HK-2 (cell line): Measurements from ENCODE around the gene KLRC4.
"Not testable (repeated sequence)": the region's sequence is repeated elsewhere in the genome, so short reads cannot be mapped to it uniquely, and the experiment has no call there.

ENCODE experiments used
- DNase-seq: peaks from one replicate; pipeline ENCODE4 v3.0.0-alpha.2; 2018; ENCODE audit not compliant: unreplicated experiment

The KLRC4 gene

GRCh38 chr12:10409392-10409791 is at the start of gene KLRC4:
KLRC4 (minus strand) TSS chr12:10409757; CDS start chr12:10409575, 182 bp downstream.
- DNase-seq = no peak

DNA sequence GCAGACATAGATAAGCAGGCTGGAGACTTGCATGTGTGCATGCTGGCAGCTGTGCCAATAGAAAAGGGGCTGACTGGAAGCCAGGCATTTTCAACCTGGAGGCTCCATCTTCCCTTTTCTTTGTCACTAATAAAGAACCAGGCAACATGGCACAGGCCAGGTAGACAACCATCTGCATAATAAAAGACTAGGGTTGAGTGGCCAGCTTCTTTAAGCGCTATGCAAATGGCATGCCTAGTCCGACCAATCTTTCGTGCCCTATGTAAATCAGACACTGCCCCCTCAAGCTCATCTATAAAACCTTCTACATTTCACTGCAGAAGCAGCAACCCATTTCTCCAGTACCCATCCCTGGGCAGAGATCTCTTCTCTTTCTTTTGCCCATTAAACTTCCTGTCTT is 48.2 kb upstream of the KLRC4 start:
- DNase-seq = no peak

GRCh38 chr12:10456856-10457255 is 47.3 kb upstream of the KLRC4 start:
- no peak for DNase-seq

GRCh38 chr12:10455766-10456165 is 46.2 kb upstream of the KLRC4 start:
- no peak for DNase-seq

GRCh38 chr12:10454531-10454930 is 45.0 kb upstream of the KLRC4 start:
- peak; percentile 34 for DNase-seq

DNA sequence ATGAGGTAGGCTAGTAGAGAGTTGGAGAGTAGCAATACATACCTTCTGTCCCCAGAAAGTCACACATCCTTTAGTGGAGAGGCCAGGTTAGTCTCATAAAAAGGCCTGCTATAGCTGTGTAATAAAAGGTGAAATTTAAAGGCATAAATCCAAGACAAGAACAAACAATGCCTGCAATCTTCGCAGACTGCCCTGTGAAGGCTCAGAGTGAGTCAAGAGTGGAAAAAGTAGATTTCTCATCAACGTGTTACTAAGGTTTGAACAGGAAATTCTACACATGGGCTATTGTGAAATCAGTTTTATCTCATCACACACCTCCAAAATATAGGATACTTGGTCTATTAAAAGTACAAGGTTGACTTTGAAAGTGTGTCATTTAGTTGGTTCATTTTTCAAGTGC is 43.6 kb upstream of the KLRC4 start, which contains the start of gene KLRC1:
TSS of gene KLRC1 (minus strand) at position 222 of the 400 bp plus-strand sequence. CDS start 2,221 bp downstream, outside the sequence.
- no peak for DNase-seq

DNA sequence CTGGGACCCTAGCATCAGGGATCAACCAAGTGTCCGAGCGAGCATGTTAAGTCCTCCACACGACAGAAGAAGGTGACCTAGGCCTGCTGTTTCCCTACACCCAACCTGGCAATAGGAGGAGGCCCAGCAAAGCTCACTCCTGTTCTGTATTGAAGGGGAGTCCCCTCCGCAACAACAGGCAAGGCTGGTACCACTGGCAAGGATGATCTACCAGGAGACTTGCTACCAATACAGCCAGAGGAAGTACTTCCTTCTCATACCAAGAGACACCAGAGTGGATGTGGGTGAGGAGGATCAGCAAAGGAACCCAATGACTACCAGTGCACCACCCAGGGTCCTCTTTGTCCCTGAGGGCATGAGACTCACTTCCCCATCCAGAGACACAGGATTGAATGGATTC is 38.7 kb upstream of the KLRC4 start:
- no peak for DNase-seq

DNA sequence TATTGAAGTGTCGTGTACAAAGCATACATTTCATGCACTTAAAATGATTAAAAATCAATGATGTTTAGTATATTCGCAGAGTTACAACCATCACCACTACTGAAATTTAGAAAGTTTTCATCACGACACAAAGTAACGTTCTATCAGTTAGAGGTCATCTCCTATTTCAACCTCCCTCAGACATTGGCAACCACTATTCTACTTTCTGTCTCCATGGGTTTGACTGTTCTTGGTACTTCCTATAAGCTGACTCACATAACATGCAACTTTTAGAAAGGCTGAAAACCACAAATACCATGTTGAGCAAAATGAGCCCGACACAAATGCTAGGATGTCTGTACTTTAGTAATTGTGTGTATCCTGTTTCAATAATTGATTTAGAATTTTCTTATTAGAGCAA is 36.5 kb upstream of the KLRC4 start:
- not testable (repeated sequence) for DNase-seq

- DNase-seq = not testable (repeated sequence)
Measured at GRCh38 chr12:10441144-10441543, 31.6 kb upstream of the KLRC4 start.

DNA sequence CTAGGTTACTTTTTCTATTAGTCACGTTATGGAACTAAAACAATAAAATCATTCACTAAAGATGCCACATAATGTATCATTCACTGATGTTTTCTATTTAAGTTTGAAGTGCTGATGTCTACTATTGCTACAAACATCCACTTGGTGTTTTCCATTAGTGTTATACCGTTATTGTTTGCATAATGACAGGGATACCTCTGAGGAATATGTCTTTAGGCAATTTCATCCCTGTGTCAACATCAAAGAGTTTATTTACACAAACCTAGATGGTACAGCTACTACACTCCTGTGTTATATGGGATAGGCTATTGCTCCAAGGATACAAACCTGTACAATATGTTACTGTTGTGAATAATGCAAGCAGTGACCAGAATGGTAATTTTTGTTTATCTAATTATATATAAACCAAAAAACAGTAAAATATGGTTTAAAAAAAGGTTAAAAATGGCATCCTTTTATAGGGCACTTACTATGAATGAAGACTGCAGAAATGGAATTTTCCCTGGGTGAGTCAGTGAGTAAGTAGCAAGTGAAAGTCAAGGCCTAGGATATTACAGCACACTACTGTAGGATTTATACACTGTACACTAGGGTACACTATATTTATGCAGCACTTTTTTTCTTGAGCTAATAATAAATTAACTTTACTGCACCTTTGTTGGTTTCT is 30.2 kb upstream of the KLRC4 start:
- not testable (repeated sequence) for DNase-seq

DNA sequence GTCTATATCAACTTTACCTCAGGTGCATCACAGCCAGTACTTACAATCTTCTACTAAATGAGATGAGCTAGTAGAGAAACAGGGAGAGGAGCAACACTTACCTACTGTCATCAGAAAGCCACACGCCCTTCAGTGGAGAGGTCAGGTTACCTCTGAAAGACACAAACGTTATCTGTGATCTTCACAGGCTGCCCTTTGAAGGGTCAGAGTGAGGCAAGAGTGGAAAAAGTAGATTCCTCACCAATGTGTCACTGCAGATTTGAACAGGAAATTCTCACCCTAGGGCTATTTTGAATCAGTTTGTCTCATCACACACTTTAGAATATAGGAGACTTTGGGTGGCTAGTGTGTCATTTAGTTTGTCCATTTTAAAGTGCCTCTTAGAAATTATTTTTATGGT is 28.0 kb upstream of the KLRC4 start:
- not testable (repeated sequence) for DNase-seq

GRCh38 chr12:10435816-10436215 is 26.3 kb upstream of the KLRC4 start, which contains the start of gene KLRC2:
KLRC2 (minus strand) TSS chr12:10436010; CDS start chr12:10435986, 24 bp downstream.
- not testable (repeated sequence) for DNase-seq

DNA sequence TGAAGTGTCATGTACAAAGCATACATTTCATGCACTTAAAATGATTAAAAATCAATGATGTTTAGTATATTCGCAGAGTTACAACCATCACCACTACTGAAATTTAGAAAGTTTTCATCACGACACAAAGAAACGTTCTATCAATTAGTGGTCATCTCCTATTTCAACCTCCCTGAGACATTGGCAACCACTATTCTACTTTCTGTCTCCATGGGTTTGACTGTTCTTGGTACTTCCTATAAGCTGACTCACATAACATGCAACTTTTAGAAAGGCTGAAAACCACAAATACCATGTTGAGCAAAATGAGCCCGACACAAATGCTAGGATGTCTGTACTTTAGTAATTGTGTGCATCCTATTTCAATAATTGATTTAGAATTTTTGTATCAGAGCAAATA is 21.1 kb upstream of the KLRC4 start:
- not testable (repeated sequence) for DNase-seq

GRCh38 chr12:10425938-10426337 is 16.4 kb upstream of the KLRC4 start:
- not testable (repeated sequence) for DNase-seq

DNA sequence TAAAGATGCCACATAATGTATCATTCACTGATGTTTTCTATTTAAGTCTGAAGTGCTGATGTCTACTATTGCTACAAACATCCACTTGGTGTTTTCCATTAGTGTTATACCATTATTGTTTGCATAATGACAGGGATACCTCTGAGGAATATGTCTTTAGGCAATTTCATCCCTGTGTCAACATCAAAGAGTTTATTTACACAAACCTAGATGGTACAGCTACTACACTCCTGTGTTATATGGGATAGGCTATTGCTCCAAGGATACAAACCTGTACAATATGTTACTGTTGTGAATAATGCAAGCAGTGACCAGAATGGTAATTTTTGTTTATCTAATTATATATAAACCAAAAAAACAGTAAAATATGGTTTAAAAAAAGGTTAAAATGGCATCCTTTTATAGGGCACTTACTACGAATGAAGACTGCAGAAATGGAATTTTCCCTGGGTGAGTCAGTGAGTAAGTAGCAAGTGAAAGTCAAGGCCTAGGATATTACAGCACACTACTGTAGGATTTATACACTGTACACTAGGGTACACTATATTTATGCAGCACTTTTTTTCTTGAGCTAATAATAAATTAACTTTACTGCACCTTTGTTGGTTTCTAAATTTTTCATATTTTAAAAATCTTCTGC is 14.8 kb upstream of the KLRC4 start:
- not testable (repeated sequence) for DNase-seq

DNA sequence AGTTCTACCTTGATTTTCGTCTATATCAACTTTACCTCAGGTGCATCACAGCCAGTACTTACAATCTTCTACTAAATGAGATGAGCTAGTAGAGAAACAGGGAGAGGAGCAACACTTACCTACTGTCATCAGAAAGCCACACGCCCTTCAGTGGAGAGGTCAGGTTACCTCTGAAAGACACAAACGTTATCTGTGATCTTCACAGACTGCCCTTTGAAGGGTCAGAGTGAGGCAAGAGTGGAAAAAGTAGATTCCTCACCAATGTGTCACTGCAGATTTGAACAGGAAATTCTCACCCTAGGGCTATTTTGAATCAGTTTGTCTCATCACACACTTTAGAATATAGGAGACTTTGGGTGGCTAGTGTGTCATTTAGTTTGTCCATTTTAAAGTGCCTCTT is 12.6 kb upstream of the KLRC4 start:
- DNase-seq = not testable (repeated sequence)

DNA sequence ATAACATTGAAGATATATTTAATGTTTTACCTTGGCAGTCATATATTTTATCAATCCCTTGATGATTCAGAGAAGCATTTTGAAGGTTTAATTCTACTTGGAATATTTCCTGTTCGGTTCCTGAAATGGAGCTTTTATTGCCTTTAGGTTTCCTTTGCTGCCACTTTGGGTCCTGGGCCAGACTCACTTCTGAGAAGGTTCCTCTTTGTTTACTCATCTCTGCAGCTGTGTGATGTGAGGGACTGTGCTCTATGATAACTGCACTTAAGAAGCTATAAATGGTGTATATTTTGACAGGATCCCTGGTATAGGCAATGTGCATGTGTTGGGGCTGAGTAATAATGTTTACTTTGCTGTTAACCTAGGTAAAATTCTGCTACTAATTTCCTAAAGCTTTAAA is 10.8 kb upstream of the KLRC4 start, which contains the start of gene KLRC3:
TSS of gene KLRC3 (minus strand) at position 262 of the 400 bp plus-strand sequence. CDS start at position 217, 45 bp downstream.
- not testable (repeated sequence) for DNase-seq

GRCh38 chr12:10408842-10409241 is 715 bp downstream of the KLRC4 start:
- no peak for DNase-seq

DNA sequence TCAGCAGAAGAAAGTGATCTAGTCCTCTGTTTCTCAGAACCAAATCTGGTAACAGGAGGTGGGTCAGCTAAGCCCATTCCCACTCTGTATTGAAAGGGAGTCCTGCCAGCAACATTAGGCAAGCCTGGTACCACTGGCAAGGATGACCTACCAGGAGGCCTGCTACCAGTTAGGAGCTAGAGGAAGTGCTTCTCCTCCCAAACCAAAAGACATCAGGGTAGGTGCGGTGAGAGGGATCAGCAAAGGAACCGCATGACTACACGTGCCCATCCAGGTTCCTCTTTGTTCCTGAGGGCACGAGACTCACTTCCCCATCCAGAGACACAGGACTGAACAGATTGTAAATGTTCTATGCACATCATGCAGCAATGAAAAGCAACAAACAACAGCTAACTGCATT is 2.8 kb downstream of the KLRC4 start:
- DNase-seq = no peak

GRCh38 chr12:10405294-10405693 is 4.3 kb downstream of the KLRC4 start:
- no peak for DNase-seq

DNA sequence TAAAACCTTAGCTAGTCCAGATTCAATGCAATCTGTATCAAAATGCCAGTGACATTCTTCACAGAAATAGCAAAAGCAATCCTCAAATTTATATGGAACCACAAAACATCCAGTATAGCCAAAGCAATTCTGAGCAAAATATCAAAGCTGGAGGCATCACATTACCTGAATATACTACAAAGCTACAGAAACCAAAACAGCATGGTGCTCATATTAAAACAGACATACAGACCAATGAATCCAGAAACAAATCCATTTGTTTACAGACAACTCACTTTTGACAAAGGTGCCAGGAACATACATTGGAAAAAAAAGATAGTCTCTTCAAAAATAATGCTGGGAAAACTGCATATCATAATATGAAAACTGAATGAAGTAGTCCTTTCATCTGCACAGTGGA is 4.8 kb downstream of the KLRC4 start:
- DNase-seq = no peak

DNA sequence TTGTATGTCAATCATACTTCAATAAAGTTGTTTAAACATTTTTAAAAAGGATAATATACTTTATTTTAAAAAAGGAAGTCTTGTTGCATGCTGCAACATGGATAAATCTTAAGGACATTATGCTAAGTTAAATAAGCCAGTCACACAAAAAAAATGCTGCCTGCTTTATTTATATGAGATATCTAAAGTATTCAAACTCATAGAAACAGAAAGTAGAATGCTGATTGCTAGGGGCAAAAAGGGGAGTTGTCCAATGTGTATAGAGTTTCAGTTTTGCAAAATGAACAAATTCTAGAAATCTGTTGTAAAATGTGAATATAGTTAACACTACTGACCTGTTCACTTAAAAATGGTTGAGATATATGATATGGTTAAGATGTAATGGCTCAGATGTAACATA is 8.7 kb downstream of the KLRC4 start:
- DNase-seq = no peak

DNA sequence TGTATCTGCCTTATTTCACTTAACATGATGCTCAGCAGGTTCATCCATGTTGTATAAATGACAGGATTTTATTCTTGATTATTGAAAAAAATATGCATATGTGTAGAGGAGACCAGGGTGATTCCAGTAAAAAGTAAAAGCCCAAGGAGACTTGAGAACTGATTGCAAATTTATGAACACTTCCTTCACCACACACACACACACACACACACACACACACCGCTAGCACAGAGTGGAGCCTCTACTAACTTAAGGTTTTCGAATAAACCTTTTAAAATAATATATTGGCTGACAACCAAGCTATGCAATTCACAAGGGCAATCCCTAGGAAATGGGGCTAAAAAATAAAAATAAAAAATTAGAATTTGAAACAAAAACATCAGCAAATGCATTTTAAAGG is 11.4 kb downstream of the KLRC4 start:
- no peak for DNase-seq
